Erythroblast (primary cell): Measurements from ENCODE around the gene STYXL1.

Source experiments
- GATA1 ChIP-seq: IDR thresholded peaks from 2 replicates; pipeline ENCODE4 v1.6.1; 2011; ENCODE audit warnings: low read depth, mild to moderate bottlenecking, control low read depth, low read length, moderate library complexity
- POLR2A ChIP-seq: IDR thresholded peaks from 2 replicates; pipeline ENCODE4 v1.6.1; 2011; ENCODE audit warnings: mild to moderate bottlenecking, low read length

DNA sequence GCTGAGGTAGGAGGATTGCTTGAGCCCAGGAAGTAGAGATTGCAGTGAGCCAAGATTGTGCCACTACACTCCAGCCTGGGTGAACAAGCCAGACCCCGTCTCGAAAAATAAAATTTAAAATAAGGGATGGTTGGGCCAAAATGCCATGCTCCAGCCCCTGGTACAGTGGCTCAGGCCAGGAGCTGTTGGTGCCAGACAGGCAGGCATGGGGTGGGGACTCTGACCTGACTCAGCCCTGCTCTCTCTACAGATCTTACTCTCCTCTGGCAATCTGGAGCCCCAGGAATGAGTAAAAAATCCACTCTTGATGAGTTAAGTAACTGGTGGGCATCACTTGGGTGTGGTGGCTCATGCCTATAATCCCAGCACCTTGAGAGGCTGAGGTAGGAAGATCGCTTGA, 45.0 kb downstream of the STYXL1 start:
- TF ChIP-seq POLR2A (no peak), GATA1 (no peak)
